HTR-8/SVneo (cell line): Measurements from ENCODE around the gene POLR3H.
"Not testable (repeated sequence)": the region's sequence is repeated elsewhere in the genome, so short reads cannot be mapped to it uniquely, and the experiment has no call there.

Source experiments
- DNase-seq: peaks from one replicate; pipeline ENCODE4 v3.0.0; 2011; ENCODE audit warnings: low spot score, mixed read lengths; ENCODE audit not compliant: insufficient read length
- FAIRE-seq: peaks from 2 replicates; lab custom pipeline; 2011; peaks lifted over from hg19 to GRCh38; lab: Jason Lieb, UNC

POLR3H gene

DNA sequence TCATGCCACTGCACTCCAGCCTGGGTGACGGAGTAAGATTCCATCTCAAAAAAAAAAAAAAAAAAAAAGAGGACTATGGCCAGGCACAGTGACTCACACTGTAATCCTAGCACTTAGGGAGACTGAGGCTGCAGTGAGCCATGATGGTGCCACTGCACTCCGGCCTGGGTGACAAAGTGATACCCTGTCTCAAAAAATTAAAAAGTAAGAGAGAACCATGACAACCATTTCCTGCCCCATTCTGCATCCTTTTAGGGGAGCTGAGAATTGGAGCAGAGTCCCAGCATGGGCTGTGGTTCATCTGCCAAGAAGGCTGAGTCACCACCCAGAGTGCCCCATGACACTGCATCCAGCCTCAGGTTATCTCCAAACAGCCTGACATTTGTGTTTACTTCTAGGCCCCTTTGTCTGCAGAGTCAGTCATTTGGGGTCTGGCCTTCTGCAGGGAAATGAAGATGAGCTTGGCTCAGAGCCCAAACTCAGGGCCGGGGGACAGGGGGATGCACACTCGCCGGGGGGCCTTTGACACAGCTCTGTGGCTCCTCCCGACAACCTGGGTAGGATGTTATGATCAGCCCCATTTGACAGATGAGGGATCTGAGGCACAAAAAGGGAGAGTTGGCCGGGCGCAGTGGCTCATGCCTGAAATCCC is 21.3 kb upstream of the POLR3H start:
- FAIRE-seq (peak; percentile 23), DNase-seq (peak; percentile 79)

DNA sequence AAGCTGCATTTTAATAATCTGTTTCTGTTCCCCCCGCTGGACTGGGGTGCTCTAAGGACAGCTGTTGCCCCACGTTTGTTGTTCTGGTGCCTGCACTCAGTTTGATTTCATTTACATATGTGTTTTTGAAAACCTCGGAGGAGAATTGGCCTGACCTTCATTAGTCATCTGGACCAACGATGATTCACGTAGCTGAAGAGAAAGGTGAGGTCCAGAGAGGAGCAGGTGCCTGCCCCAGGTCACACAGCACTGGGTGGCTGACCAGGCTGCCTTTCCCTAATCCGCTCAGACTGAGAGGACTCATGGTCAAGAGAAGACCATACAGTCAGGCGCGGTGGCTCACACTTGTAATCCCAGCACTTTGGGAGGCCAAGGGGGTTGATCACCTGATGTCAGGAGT is 20.3 kb upstream of the POLR3H start:
- DNase-seq (no peak), FAIRE-seq (peak; percentile 20)

DNA sequence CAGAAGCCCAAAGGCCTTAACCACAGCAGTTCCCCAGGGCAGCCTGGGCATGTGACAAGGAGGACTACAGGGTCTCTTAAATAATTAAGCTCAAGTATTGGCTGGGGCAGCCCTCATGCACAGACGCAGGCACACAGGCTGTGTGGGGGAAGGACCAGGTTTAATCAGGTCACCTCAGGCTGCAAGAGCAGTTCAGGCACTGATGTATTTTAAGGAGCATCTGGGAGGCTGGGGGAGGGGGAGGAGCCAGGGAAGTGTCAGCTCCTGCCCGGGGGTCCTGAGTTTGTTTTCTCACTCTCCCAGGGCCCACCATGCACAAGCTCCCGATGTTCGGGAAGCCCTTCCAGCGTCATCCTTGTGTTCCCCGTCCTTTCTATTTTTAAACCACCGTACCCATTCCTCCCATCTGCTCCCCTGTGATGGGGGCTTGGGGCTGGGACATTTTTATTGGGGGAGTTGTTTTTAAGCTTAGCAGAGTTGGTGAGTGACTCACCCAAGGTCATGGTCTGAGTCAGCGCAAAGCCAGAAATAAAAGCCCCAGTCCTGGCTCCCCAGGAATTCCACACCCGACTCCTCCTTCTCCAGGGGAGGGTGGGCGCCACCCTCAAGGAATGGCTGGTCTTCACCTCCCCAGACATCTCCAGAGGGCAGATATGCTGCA is 18.9 kb upstream of the POLR3H start:
- DNase-seq = peak; percentile 76
- no peak for FAIRE-seq

DNA sequence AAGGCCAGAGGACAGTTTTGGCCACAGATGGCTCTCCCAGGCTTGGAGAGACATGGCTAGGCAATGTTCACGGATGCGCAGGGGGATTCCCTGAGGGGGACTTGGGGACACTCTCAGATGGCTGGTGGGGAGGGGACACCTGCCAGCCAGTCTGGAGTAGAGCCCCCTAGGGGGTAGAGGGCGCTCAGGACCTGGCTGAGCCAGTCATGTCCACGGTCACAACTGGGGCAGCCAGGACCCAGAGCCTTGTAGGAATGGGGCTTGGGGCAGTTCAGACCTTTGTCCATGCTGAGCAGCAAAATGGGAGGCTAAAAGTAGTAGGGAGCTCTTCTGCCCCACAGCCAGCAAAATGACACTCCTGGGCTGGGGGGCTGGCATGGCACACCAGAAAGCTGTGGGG is 18.2 kb upstream of the POLR3H start:
- DNase-seq (no peak), FAIRE-seq (no peak)

DNA sequence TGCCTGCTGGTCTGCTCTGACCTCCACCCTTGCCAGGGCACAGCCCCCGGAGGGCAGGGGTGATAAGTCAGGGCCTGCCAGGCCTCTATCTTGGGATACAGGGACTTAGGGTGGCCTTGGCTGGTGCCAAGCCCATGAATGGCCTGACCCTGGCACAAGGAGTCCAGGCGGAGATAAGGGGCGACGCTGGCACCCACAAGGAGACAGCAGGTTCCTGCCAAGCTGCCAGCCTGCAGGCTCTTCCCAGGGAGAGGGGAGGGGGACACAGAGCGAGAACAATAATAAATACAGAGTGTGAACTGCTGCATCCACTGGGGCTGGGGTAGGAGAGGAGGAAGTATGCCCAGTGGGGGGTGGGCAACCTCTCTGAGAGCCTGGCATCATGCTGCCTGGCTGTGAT is 17.5 kb upstream of the POLR3H start:
- no peak for FAIRE-seq
- DNase-seq = no peak

DNA sequence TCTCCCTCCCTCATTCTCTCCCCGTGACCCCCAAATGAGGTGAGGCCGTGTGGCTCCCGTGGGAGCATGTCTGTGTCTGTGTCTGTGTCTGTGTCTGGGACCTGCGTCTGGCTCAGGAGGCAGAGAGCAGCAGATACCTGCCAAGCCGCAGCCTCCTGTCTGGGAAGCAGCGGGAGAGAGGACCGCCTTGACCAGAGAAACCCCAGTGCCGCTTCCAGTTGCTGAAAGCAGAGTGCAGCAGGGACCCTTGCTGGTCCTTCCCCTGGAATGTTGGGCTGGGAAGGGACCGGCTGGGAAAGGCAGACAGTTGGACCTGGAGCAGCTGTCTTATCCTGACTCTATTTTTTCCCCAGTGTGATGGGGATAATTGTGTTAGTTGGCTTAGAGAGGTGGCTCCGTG is 17.1 kb upstream of the POLR3H start:
- DNase-seq (no peak), FAIRE-seq (no peak)

DNA sequence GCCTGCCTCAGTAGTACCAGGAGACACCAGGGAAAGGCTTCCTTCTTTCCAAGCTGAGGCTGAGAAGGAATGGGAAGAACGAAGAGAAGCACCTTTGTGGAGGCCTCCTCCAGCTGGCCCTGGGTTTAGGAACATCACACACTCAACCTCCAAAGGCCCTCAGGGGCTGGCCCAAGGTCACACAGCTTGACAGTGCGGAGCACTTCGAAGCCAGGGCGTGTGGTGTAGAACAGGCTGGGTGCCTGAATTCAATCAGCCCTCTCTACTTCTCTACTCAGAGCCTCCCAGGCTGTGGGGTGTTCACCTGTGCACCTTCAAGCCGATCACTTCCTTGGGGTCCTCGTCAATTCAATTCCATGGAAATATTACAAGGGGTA is 15.8 kb upstream of the POLR3H start:
- DNase-seq (no peak), FAIRE-seq (no peak)

DNA sequence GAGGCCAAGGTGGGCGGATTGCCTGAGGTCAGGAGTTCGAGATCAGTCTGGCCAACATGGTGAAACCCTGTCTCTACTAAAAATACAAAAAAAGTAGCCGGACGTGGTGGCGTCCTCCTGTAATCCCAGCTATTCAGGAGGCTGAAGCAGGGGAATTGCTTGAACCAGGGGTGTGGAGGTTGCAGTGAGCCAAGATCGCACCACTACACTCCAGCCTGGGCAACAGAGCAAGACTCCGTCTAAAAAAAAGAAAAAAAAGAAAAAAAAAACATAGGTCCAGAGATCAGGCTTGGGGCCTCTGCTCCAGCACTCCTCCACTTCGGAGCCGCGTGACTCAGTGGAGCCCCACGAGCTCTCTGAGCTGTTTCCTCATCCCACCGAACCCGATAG is 14.0 kb upstream of the POLR3H start:
- DNase-seq, FAIRE-seq: not testable (repeated sequence)

DNA sequence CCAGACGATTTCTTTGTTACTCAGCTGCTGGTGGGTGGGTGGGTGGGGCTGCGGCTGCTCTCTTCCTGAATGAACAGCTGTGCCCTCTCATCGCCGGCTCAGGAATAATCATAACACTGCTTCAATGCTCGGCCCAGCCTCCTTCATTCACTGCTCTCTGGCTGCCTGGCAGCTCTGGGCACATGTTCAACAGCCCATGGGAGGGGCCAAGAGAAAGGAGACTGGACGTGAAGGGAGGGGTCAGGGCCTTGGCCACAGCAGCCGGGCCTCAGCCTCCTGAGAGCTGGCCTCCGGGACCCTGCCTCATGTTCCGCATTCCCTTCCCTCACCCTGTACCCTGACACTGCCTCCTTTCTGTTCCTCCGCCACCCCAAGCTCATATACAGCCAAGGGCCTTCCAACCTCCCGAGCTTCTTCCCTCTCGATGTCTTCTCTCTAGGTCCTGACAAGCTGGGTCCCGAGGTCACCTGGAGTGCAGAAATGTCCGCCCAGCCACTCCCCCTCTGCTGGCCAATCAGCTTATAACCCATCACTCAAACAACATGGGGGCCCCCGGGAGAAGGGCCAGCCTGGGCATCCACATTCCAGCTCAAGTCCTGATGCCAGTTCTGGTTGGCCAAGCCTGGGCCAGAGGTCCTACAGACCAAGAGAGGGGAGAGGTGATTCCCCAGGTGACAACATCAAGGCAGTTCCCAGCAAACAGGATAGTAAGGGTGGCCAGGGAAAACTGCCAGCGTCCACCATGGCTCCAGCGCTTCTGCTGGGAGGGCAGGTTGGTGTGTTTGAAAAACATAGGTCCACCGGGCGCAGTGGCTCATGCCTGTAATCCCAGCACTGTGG is 13.4 kb upstream of the POLR3H start:
- DNase-seq = peak; percentile 41
- FAIRE-seq = no peak

DNA sequence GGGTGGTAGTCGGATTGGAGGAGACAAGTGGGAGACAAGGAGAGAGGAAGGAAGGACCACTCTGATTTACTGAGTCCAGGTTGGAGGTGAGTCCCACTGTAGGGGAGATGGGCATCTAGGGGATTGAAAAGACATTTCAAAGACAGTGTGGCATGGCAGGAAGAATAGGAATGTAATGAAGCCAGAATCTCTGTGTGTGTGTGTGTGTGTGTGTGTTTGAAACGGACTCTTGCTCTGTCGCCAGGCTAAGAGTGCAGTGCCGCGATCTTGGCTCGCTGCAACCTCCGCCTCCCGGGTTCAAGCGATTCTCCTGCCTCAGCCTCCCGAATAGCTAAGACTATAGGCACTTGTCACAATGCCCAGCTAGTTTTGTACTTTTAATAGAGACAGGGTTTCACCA is 12.3 kb upstream of the POLR3H start:
- FAIRE-seq (no peak), DNase-seq (no peak)

DNA sequence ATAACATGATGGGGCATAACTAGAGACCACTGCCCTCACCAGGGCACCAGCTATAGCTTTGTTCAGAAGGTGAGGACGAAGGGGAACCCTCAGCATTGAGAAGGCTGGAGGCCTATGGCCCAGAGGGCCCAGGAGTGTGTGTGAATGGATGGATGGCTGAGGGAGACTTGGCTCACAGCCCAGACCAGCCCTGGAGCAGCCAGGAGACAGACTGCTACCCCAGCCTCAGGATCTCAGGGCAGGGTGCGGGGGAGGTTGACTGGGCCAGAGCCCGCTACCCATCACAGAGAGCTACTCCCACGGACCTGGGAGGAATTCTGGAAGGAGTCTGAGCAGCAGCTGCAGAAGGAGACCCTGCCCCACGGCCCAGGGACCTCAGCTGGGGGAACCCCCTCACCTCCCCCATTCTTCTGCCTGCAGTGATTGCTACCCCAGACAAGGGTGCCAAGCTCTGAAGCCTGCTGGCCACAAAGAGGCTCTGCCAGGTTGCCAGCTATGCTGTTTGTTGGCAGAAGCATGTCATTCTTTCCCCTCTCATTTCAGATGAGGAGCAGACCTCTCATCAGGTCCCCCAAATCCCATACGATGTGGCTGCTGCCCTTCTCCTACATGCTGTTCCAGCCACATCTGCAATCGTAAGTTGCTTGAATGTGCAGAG is 11.2 kb upstream of the POLR3H start:
- DNase-seq (no peak), FAIRE-seq (no peak)

DNA sequence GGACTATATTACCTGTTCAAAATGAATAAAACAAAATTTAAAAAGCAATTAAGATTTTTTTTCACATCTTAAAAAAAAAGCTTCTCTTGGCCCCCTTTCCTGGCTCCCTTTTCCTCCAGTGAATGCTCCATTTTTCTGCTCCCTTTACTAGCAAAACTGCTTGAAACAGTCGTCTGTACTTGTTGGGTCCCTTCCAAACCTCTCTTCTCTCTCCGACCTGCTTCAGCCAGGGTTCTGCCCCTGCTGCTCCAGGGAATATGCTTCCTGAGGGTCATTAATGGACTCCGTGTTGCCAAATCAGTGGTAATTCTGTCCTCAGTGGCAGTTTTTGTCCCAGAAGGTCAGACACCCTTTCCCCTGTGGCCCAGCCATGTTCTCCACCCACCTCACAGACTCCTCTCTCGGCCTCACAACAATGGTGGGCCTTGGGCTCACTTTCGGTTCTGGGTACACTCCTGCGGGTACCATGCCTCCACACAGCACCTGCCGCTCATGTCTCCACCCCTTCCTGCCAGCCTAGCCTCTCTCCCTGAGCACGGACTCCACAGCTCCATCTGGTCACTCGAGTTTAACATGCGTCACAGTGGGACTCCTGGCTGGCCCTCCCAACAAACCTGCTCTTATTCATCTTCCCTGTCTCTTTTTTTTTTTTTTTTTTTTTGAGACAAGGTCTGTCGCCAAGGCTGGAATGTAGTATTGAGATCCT is 7.8 kb upstream of the POLR3H start:
- FAIRE-seq (no peak), DNase-seq (no peak)

DNA sequence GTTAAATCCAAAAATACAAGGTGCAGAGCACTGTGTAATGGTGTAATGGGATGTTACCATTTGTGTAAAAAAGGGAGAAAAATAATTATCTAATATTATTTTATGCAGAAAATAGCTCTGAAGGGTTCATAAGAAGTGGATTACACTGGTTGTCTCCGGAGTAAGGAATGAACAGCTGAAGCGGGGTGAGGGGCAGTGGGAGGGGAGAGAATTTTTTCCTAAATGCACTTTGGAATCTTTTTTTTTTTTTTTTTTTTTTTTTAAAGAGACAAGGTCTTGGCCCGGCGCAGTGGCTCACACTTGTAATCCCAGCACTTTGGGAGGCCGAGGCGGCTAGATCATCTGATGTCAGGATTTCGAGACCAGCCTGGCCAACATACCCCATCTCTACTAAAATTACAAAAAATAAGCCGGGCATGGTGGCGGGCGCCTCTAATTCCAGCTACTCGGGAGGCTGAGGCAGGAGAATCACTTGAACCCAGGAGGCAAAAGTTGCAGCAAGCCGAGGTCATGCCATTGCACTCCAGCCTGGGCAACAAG is 6.8 kb upstream of the POLR3H start:
- no peak for DNase-seq
- FAIRE-seq = no peak

DNA sequence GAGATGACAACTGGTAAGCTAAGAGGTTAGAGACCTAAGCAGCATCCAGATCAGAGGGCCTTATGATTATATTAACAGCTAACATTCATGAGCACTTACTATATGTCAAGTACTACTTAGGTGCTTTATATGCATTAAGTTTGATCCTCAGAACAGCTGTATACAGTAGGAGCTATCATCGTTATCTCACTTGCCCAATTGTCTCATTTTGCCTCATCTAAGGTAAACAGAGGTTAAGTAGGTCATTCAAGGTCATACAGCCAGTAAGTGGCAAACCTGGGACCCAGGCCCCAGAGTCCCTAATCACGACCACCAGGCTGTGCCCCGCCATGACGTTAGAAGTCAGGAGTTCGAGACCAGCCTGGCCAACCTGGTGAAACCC is 4.6 kb upstream of the POLR3H start:
- FAIRE-seq (no peak), DNase-seq (no peak)

DNA sequence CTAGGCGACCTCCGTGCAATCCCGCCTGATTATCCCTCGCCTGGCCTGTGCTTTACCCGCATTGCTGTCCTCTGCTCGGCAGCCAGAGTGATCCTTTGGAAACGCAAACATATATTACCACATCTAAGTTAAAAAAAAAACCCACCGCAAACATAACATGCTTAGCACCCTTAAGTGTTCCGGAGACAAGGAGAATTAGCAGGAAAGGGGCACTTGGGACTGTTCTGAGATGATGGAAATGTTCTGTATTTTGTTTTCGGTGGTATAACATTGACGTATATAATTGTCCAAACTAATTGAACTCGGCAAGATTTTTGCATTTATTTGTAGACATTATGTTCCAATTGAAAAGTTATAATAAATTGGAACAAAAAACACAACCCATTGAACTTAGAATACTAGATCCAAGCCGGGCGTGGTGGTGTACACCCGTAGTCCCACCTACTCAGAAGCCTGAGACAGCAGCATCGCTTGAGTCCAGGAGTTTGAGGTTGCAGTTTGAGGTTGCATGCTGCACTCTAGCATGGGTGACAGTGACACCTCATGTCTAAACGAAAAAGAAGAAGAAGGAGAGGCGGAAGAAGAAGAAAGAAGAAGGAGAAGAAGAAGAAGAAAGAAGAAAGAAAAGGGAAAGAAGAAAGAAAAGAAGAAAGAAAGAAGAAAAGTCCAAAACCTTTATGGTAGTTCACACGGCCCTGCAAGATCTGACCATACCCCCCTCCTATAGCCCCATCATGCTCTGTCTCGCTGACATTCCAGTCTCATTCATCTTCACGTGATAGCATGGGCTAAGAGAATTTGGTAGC is 604 bp upstream of the POLR3H start:
- DNase-seq (no peak), FAIRE-seq (no peak)

DNA sequence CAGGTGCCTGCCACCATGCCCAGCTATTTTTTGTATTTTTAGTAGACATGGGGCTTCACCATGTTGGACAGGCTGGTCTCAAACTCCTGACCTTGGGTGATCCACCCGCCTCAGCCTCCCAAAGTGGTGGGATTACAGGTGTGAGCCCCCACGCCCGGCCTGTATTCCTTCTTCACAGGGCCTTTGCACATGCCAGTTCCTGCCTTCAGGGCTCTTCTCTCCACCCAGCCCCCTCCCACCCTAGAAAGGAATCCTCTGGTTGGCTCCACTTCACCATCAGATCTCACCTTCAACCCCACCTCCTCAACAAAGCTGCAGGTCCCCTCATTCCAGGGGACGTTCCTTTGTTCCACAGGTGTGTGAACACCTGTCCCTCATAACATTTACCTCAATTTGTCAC is 2.0 kb downstream of the POLR3H start:
- FAIRE-seq = no peak
- no peak for DNase-seq

DNA sequence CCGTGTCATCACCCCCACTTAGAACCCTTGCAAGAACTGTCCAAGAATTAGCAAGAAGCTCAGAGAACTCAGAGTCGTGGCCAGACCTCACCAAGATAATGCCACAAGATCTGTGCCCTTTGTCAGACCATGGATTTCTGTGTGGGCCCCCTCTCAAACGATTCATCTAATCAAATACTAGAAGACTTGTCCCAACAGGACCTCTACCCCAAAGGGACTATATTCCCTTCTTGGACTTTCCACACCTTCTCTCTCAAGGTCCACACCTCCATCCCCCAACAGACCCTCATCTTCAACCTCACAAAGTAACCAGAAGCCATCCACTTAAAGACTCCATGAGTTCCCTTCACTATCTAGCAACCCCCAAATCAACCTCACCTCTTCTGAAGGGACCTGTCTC is 2.8 kb downstream of the POLR3H start:
- FAIRE-seq (no peak), DNase-seq (no peak)

DNA sequence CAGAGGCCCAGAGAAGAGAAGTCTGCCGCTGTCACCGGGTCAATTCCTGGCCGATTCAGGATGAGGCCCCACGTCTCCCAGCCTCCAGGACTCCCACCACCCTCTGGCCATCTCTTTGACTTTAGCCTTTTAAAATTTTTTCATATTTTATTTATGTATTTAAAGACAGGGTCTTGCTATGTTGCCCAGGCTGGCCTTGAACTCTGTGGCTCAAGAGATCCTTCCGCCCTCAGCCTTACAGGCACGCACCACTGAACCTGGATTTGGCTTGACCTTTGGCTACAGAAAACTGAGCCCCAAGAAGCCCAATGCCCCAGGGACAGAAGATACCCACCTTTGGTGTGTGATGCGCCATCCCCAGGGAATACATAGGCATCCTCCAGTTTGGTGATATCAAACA is 3.9 kb downstream of the POLR3H start:
- DNase-seq = no peak
- FAIRE-seq = no peak

DNA sequence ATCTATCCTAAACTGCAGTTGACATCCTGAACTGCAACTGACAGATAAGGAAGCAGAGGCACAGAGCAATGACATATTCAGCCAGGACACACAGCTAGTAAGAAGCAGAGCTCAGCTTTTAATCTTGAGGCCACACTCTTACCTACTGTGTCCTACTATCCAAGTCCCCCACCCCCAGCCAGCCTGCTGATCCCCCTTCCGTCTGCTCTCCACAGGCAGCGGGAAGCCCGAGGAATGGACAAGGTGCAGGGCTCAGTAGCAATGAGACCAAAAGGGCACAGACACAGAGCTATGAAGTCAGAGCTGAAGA is 4.3 kb downstream of the POLR3H start:
- FAIRE-seq (no peak), DNase-seq (no peak)
